GM18858 (cell line): ENCODE results near the gene MSI2.

Experiments used
- ATAC-seq: cut with Tn5 transposase; IDR thresholded peaks from one replicate; pipeline ENCODE4 v1.9.1; 2021; ENCODE audit not compliant: unreplicated experiment

The MSI2 gene

DNA sequence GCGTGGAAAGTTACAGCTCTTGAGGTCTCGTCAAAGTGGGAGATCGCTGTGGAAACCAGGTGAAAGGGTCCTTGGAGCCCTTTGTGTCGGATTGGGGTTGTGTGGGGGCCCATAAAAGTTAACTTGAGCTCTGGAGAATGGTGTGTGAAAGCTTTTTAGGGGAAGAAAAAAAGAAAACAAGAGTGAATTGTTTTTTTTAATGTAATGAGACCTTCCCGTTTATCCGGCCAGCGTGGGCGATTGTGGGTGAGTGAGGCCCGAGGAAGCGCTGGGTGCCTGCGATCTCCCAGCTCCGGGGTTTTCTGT lies 150.6 kb downstream of the MSI2 start:
- no peak for ATAC-seq

GRCh38 chr17:57407287-57408070 lies 151.2 kb downstream of the MSI2 start:
- no peak for ATAC-seq

DNA sequence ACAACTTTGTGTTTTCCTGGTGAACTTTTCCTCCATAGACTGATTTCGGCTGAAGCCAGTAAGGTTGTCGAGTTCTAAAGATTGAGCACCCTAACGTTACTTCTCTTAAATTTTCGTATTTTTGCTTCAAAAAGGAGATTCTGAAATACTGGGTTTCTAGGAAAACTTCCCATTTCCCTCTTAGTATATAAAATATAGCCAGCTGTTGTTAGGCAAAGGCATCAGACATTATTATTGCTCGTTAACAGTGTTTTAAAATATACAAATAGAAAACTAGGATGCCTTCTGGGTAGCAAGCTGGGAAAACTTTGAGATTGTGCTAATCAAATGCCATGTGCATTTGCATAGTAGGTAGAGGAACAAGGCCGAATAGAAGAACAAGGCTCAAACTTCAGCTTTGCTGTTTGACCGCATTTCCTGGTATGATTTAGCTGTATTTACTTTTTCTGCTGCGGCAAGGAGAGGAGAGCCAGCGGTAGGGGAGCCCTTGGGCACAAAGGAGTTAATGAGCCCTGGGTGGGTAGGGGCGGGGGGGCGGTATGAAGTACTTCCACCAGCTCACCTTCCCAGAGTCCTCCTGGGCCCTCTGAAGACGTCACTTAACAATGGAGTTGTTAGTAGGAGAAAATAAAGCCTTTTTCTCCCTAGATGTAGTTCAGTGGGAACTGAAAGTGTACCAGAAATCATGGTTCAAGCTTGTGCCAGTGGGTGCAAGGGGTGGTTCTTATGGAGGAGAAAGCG lies 151.9 kb downstream of the MSI2 start:
- ATAC-seq, result no peak

- ATAC-seq, result no peak
These were observed 153.8 kb downstream of the MSI2 start for GRCh38 chr17:57410169-57410568.

DNA sequence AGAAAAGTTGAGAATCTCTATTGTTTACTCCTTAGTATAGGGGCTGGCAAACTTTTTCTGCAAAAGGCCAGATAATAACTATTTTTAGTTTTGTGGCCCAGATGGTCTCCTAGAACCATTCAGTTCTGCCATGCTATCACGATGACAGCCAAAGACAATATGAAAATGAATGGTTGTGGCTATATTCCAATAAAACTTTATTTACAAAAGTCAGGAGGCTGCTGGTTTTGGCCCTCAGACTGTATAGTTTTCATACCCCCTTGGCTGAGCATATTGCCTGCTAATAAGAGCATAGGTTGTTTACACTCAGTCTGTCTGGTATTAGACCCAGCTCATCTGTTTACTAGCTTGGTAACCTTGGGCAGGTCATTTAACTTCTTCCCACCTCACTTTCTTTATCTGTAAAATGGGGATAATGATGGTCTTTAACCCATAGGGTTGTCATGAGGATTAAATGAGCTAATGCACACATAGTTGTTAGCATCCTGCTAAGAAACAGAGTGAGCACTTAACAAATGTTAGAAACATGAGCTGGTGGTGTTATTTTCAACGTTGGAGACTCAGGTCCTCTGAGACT lies 156.3 kb downstream of the MSI2 start:
- no peak for ATAC-seq

GRCh38 chr17:57413848-57414651 lies 157.7 kb downstream of the MSI2 start:
- ATAC-seq, result no peak

- no peak for ATAC-seq
These were observed 159.5 kb downstream of the MSI2 start for GRCh38 chr17:57415751-57416207.

DNA sequence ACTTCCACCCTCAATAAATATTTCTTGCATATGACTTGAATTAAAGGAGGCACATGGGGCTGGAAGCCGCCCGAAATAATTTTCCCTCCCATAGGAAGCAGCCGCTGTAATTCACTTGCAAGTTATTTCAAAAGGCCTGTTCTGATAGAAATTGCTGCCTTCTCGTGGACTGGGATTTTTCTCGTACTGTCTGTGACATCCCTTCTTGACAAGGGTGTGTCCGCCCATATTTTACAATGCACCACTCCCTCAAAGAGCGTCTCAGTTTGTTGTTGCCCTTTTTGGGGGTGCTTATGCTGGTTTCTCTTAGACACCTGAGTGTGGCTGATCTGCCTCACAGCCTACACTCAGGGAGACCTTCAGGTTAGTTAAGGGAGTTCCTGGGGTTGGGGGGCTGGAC lies 160.0 kb downstream of the MSI2 start:
- no peak for ATAC-seq

DNA sequence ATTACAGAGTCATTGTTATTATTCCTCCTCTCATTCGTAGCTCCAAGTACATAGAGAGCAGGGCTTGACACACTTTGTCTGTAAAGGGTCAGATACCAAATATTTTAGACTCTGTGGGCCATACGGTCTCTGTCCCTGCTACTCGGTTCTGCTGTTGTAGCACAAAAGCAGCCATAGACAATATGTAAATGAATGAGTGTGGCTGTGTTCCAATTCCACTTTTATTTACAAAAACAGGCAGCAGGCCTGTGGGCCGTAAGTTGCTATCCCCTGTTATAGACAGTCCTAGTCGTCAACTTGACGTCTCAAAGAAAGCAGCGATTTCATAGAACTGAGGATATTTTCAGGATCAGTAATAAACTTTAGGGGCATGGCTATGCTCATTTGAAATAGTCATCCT lies 161.6 kb downstream of the MSI2 start:
- ATAC-seq, result no peak

- ATAC-seq, result no peak
These were observed 162.3 kb downstream of the MSI2 start for GRCh38 chr17:57418463-57419246.

- ATAC-seq, result no peak
These were observed 163.7 kb downstream of the MSI2 start for GRCh38 chr17:57419940-57420550.

- ATAC-seq, result no peak
These were observed 164.7 kb downstream of the MSI2 start for GRCh38 chr17:57420734-57421717.

DNA sequence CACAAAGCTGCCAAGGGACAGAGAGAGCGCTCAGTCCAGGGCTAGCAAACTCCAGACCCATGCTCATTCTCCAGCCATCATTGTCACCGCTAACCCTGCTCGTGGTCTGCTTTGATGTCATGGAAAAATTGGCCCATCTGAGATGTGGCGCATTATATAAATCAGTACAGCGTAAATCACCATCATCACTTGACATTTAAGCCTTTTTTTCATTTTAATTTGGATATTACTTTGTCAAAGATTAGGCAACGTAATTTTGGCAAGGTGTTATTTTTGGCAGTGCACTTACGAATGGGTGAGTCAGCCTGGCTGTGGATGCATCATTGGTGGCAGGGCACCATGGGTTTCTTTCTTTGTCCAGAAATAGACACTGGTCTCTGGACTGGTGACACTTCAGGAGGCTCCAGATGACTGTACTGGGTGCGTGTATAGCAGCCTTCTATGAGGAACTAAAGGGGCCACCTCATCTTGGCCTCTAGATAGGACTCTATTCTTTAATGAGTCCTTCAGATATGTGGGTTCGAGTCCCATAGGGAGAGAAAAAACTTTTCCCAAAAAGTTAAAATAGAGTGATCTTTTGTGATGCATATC lies 166.3 kb downstream of the MSI2 start:
- peak; percentile 74 for ATAC-seq

DNA sequence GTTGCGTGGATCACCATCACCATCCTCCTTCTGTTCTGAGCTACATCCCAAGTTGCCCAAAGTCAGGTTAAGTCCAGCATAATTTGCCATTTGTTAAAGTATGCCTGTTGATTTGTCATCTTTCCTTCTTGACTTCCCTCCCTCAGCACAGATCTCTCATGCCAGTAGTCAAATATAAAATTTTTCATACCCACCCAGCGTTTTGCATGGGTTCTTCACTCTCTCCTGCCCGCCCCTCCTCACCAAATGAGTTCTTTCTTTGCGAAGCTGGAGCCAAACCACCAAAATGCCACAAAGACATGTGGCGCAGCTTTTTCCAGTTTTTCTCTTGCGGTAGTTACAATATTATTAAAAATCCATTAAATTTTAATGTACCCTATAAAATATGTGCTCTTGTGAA lies 167.2 kb downstream of the MSI2 start:
- ATAC-seq, result no peak

GRCh38 chr17:57424273-57424672 lies 167.9 kb downstream of the MSI2 start:
- no peak for ATAC-seq

DNA sequence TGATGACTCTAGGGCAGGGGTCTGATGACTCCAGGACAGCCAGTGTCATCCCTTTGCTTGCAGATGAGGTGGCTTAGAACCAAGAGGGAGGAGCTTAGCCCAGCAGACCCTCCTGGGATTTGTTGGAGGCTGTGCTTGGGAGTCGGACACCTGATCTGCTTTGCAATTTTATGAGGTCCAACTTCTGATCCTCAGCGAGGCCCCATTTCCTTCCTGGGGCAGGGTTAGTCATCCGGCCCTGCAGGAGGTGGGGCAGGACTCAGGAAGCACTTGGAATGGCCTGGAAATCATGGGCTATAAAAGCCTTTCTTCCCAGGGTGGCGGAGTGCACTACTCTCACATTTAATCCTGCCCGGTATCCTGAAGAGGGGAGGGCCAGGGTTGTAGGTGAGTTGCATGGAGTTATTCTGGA lies 168.5 kb downstream of the MSI2 start:
- no peak for ATAC-seq

- no peak for ATAC-seq
These were observed 169.1 kb downstream of the MSI2 start for GRCh38 chr17:57425431-57425830.
